ENCODE data around the gene KCTD14.
A peak's percentile ranks its signal among the peaks of the same experiment; 100 is the strongest.
"Not testable (repeated sequence)": the region's sequence is repeated elsewhere in the genome, so short reads cannot be mapped to it uniquely, and the experiment has no call there.

Gene KCTD14

GRCh38 chr11:78023426-78023825, 350 bp upstream of the KCTD14 start:
- no peak for DNase-seq (ENCODE audit: low spot score)

GRCh38 chr11:78021611-78022010, 1.5 kb downstream of the KCTD14 start:
- no peak for DNase-seq (ENCODE audit: low spot score)

- DNase-seq (ENCODE audit: low spot score), result no peak
Measured at GRCh38 chr11:78020246-78020645, 2.8 kb downstream of the KCTD14 start.

- no peak for DNase-seq (ENCODE audit: low spot score)
Measured at GRCh38 chr11:78019808-78020207, 3.3 kb downstream of the KCTD14 start.

- no peak for DNase-seq (ENCODE audit: low spot score)
Measured at GRCh38 chr11:78015878-78016277, 7.2 kb downstream of the KCTD14 start.

- not testable (repeated sequence) for DNase-seq (ENCODE audit: low spot score)
Measured at GRCh38 chr11:78014937-78015520, 8.0 kb downstream of the KCTD14 start.

- DNase-seq (ENCODE audit: low spot score), result no peak
Measured at GRCh38 chr11:78011301-78011700, 11.8 kb downstream of the KCTD14 start.

GRCh38 chr11:78010755-78011154, 12.3 kb downstream of the KCTD14 start:
- no peak for DNase-seq (ENCODE audit: low spot score)

- DNase-seq (ENCODE audit: low spot score), result no peak
Measured at GRCh38 chr11:78010304-78010703, 12.8 kb downstream of the KCTD14 start.

GRCh38 chr11:78009062-78009461, 14.0 kb downstream of the KCTD14 start:
- no peak for DNase-seq (ENCODE audit: low spot score)

- peak; percentile 69 for DNase-seq (ENCODE audit: low spot score)
Measured at GRCh38 chr11:78000193-78000592, 22.9 kb downstream of the KCTD14 start.

GRCh38 chr11:77999446-78000030, 23.5 kb downstream of the KCTD14 start:
- DNase-seq (ENCODE audit: low spot score), result no peak

- DNase-seq (ENCODE audit: low spot score), result peak; percentile 100
Measured at GRCh38 chr11:77994434-77995362, 28.4 kb downstream of the KCTD14 start, which contains the start of gene INTS4. Gene INTS4 (minus strand): TSS chr11:77994668. CDS start chr11:77994643, 25 bp downstream.

GRCh38 chr11:77993902-77994301, 29.2 kb downstream of the KCTD14 start:
- DNase-seq (ENCODE audit: low spot score), result no peak

GRCh38 chr11:77990981-77991380, 32.1 kb downstream of the KCTD14 start:
- DNase-seq (ENCODE audit: low spot score), result no peak

- not testable (repeated sequence) for DNase-seq (ENCODE audit: low spot score)
Measured at GRCh38 chr11:77986456-77986855, 36.6 kb downstream of the KCTD14 start.

- DNase-seq (ENCODE audit: low spot score), result peak; percentile 47
Measured at GRCh38 chr11:77981346-77981947, 41.6 kb downstream of the KCTD14 start.

- DNase-seq (ENCODE audit: low spot score), result no peak
Measured at GRCh38 chr11:77968337-77968736, 54.7 kb downstream of the KCTD14 start.

- DNase-seq (ENCODE audit: low spot score), result no peak
Measured at GRCh38 chr11:77967753-77968152, 55.3 kb downstream of the KCTD14 start.

GRCh38 chr11:77967121-77967520, 56.0 kb downstream of the KCTD14 start:
- DNase-seq (ENCODE audit: low spot score), result no peak

- DNase-seq (ENCODE audit: low spot score), result peak; percentile 16
Measured at GRCh38 chr11:77966338-77966737, 56.7 kb downstream of the KCTD14 start.
